Neural cell (in vitro differentiated cells): Measurements from ENCODE around the gene PPP2R2B. TPM values are rescaled to one million over a fixed set of nuclear protein-coding genes. Genes with fewer than 3 reads are reported as not detected.

Source experiments
- H2AFZ ChIP-seq: fragments of 200-600, 300-800 bp; sonication (generic), shearing (Covaris generic); 2 replicates; pipeline ENCODE4 v1.6.0; 2014; ENCODE audit warnings: low read depth, mild to moderate bottlenecking, antibody characterized with exemption, low read length, moderate library complexity
- H3F3A ChIP-seq: fragments of 200-600 bp; shearing (Covaris generic); 2 replicates; pipeline ENCODE4 v1.6.1; 2016; ENCODE audit warnings: mild to moderate bottlenecking, moderate library complexity, mixed read lengths, antibody characterized with exemption, low read length; ENCODE audit not compliant: insufficient read depth, poor library complexity, severe bottlenecking
- H3K27ac ChIP-seq: fragments of 200-600, 300-800 bp; sonication (generic), shearing (Covaris generic); 2 replicates; pipeline ENCODE4 v1.5.1; 2014; ENCODE audit warnings: mild to moderate bottlenecking, low read length, moderate library complexity
- H3K27me3 ChIP-seq: fragments of 300-800, 200-600 bp; sonication (generic), shearing (Covaris generic); 2 replicates; pipeline ENCODE4 v1.6.0; 2014; ENCODE audit warnings: mild to moderate bottlenecking, low read depth, low read length, moderate library complexity; ENCODE audit not compliant: insufficient read depth
- H3K36me3 ChIP-seq: fragments of 300-800, 200-600 bp; sonication (generic), shearing (Covaris generic); 2 replicates; pipeline ENCODE4 v1.5.1; 2014; ENCODE audit warnings: mild to moderate bottlenecking, antibody characterized with exemption, low read length, moderate library complexity; ENCODE audit not compliant: insufficient read depth
- H3K4me2 ChIP-seq: fragments of 300-800, 200-600 bp; sonication (generic), shearing (Covaris generic); 2 replicates; pipeline ENCODE4 v1.6.0; 2014; ENCODE audit warnings: mild to moderate bottlenecking, low read length
- H3K4me3 ChIP-seq: fragments of 300-800, 200-600 bp; sonication (generic), shearing (Covaris generic); 2 replicates; pipeline ENCODE4 v1.5.1; 2014; ENCODE audit warnings: mild to moderate bottlenecking, low read length, moderate library complexity
- H3K79me2 ChIP-seq: fragments of 200-600 bp; shearing (Covaris generic); replicated peaks from 2 replicates; pipeline ENCODE4 v1.6.0; 2014; ENCODE audit warnings: mild to moderate bottlenecking, low read length, moderate library complexity; ENCODE audit not compliant: insufficient read depth
- H3K9ac ChIP-seq: fragments of 300-800, 200-600 bp; sonication (generic), shearing (Covaris generic); 2 replicates; pipeline ENCODE4 v1.6.1; 2016; ENCODE audit warnings: mild to moderate bottlenecking, low read length, mixed read lengths
- H3K9me2 ChIP-seq: fragments of 200-600 bp; shearing (Covaris generic); 2 replicates; pipeline ENCODE4 v1.6.1; 2016; ENCODE audit warnings: mild to moderate bottlenecking, low read length, mixed read lengths; ENCODE audit not compliant: insufficient read depth
- H3K9me3 ChIP-seq: fragments of 200-600, 300-800 bp; sonication (generic), shearing (Covaris generic); 2 replicates; pipeline ENCODE4 v1.6.1; 2016; ENCODE audit warnings: mild to moderate bottlenecking, mixed run types, low read length, moderate library complexity, mixed read lengths
- H4K20me1 ChIP-seq: fragments of 200-600 bp; shearing (Covaris generic); 2 replicates; pipeline ENCODE4 v1.6.1; 2016; ENCODE audit warnings: mild to moderate bottlenecking, mixed run types; ENCODE audit not compliant: insufficient read depth
- EP300 ChIP-seq: fragments of 450-650 bp; conservative IDR thresholded peaks from 2 replicates; pipeline ENCODE4 v1.6.1; 2014; ENCODE audit warnings: antibody characterized with exemption, mild to moderate bottlenecking, moderate library complexity; ENCODE audit not compliant: poor library complexity, severe bottlenecking
- EZH2 ChIP-seq: fragments of 200-600, 300-800 bp; shearing (Covaris generic), sonication (generic); IDR thresholded peaks from 2 replicates; pipeline ENCODE4 v1.6.1; 2014; ENCODE audit warnings: antibody characterized with exemption, low read length, borderline replicate concordance, mild to moderate bottlenecking; ENCODE audit not compliant: insufficient read depth, poor library complexity, severe bottlenecking
- MXI1 ChIP-seq: fragments of 450-650 bp; conservative IDR thresholded peaks from 2 replicates; pipeline ENCODE4 v1.6.1; 2014; ENCODE audit warnings: antibody characterized with exemption, mild to moderate bottlenecking; ENCODE audit not compliant: poor library complexity, severe bottlenecking
- POLR2AphosphoS5 ChIP-seq: IDR thresholded peaks from 2 replicates; pipeline ENCODE4 v1.6.1; 2012
- RAD21 ChIP-seq: fragments of 450-650 bp; conservative IDR thresholded peaks from 2 replicates; pipeline ENCODE4 v1.6.1; 2014; ENCODE audit warnings: antibody characterized with exemption, mild to moderate bottlenecking, moderate library complexity
- SMC3 ChIP-seq: fragments of 450-650 bp; conservative IDR thresholded peaks from 2 replicates; pipeline ENCODE4 v1.6.1; 2014; ENCODE audit warnings: antibody characterized with exemption, mild to moderate bottlenecking, moderate library complexity; ENCODE audit not compliant: poor library complexity
- TAF1 ChIP-seq: IDR thresholded peaks from 2 replicates; pipeline ENCODE4 v1.6.1; 2012; ENCODE audit warnings: low read depth
- polyA plus RNA-seq: library from polyadenylated mRNA; depleted of rRNA; stranded (reverse); fragments of >200 nt; gene quantifications from 2 replicates; pipeline ENCODE4 v1.2.3, GENCODE V29; 2014
- TF ChIP-seq, protein P1 (sequence below): fragments of 450-650 bp; IDR thresholded peaks from 2 replicates; pipeline ENCODE4 v1.5.1; 2014; ENCODE audit warnings: antibody characterized with exemption, mild to moderate bottlenecking, moderate library complexity; ENCODE audit not compliant: poor library complexity, severe bottlenecking
- TF ChIP-seq, protein P2 (sequence below): IDR thresholded peaks from 2 replicates; pipeline ENCODE4 v1.6.1; 2012; ENCODE audit warnings: borderline replicate concordance

The PPP2R2B gene
- polyA plus RNA-seq, 1 donor from 2014 or later, result 250 TPM

DNA sequence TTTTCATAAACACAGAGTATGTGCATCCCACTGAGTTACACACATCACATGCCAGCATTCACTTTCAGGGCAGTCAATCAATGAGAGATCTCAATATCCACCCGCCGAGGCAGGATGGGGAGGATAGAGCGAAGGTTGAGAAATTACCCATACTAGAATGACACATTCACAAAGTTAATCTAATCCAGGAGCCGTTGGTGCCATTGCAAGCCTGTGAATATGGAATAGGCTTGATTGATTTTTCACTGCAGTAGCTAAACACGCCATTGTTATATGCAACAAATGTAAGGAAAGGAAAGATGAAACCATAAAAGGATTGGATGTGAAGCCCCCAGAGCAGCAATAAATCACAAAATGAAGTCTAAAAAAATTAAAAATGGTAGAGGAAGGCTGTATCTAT lies 194.7 kb downstream of the PPP2R2B start:
- Histone ChIP-seq H3K9me2 (no peaks in the 10 kb centered on the region), H2AFZ (no peak overlapping the region), H4K20me1 (no peaks in the 10 kb centered on the region), H3K9me3 (no peaks in the 10 kb centered on the region), H3K9ac (no peak overlapping the region), H3K79me2 (no peaks in the 10 kb centered on the region), H3K4me2 (no peak overlapping the region), H3K27me3 (no peaks in the 10 kb centered on the region), H3F3A (no peaks in the 10 kb centered on the region), H3K36me3 (peaks cover 16% of the 10 kb centered on the region), H3K4me3 (no peak overlapping the region), H3K27ac (peak overlapping the region; percentile 32)
- TF ChIP-seq POLR2AphosphoS5, result peak; percentile 30
- TF ChIP-seq, protein P1, sequence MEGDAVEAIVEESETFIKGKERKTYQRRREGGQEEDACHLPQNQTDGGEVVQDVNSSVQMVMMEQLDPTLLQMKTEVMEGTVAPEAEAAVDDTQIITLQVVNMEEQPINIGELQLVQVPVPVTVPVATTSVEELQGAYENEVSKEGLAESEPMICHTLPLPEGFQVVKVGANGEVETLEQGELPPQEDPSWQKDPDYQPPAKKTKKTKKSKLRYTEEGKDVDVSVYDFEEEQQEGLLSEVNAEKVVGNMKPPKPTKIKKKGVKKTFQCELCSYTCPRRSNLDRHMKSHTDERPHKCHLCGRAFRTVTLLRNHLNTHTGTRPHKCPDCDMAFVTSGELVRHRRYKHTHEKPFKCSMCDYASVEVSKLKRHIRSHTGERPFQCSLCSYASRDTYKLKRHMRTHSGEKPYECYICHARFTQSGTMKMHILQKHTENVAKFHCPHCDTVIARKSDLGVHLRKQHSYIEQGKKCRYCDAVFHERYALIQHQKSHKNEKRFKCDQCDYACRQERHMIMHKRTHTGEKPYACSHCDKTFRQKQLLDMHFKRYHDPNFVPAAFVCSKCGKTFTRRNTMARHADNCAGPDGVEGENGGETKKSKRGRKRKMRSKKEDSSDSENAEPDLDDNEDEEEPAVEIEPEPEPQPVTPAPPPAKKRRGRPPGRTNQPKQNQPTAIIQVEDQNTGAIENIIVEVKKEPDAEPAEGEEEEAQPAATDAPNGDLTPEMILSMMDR, result no peak
- no peak for TF ChIP-seq SMC3
- no peak for TF ChIP-seq EZH2
- no peak for TF ChIP-seq TAF1
- peak; percentile 45 for TF ChIP-seq EP300
- TF ChIP-seq, protein P2, sequence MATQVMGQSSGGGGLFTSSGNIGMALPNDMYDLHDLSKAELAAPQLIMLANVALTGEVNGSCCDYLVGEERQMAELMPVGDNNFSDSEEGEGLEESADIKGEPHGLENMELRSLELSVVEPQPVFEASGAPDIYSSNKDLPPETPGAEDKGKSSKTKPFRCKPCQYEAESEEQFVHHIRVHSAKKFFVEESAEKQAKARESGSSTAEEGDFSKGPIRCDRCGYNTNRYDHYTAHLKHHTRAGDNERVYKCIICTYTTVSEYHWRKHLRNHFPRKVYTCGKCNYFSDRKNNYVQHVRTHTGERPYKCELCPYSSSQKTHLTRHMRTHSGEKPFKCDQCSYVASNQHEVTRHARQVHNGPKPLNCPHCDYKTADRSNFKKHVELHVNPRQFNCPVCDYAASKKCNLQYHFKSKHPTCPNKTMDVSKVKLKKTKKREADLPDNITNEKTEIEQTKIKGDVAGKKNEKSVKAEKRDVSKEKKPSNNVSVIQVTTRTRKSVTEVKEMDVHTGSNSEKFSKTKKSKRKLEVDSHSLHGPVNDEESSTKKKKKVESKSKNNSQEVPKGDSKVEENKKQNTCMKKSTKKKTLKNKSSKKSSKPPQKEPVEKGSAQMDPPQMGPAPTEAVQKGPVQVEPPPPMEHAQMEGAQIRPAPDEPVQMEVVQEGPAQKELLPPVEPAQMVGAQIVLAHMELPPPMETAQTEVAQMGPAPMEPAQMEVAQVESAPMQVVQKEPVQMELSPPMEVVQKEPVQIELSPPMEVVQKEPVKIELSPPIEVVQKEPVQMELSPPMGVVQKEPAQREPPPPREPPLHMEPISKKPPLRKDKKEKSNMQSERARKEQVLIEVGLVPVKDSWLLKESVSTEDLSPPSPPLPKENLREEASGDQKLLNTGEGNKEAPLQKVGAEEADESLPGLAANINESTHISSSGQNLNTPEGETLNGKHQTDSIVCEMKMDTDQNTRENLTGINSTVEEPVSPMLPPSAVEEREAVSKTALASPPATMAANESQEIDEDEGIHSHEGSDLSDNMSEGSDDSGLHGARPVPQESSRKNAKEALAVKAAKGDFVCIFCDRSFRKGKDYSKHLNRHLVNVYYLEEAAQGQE, result no peak

DNA sequence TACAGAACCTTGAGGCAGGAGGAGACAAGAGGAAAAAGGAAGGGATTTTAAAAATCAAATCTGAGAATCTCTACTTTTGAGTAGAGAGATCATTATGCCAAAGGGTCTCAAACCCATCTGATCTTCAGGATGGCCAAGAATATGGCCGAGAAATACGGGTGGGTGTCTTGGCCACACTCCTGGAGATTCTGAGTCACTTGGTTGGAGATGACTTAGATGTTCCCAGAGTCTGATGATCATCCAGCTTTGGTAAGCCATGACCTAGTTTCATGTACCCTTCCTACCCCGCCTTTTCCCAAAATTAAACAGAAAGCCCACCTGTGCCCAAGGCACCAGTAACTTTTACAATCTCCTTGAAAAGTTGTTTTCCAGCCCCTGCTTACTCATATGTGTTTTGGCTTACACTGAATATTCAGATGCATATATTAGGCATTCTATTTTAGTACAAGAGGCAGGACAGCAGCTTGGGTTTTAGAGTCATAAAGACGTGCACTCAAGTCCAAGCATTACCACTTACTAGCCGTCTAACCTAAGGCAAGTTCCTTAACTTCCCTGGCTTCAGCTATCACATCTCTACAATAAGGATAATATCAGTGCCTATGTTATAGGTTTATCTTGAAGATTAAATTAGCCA lies 195.5 kb downstream of the PPP2R2B start:
- Histone ChIP-seq H3F3A (no peaks in the 10 kb centered on the region), H3K9ac (no peak overlapping the region), H4K20me1 (no peaks in the 10 kb centered on the region), H2AFZ (no peak overlapping the region), H3K27me3 (no peaks in the 10 kb centered on the region), H3K4me3 (no peak overlapping the region), H3K9me3 (no peaks in the 10 kb centered on the region), H3K36me3 (peaks cover 10% of the 10 kb centered on the region), H3K27ac (no peak overlapping the region), H3K4me2 (no peak overlapping the region), H3K79me2 (no peaks in the 10 kb centered on the region), H3K9me2 (no peaks in the 10 kb centered on the region)
- no peak for TF ChIP-seq EP300
- TF ChIP-seq MXI1, result no peak
- TF ChIP-seq TAF1, result no peak
- no peak for TF ChIP-seq EZH2
- TF ChIP-seq SMC3, result no peak
- TF ChIP-seq, protein P1, result no peak
- TF ChIP-seq, protein P2, result no peak
- no peak for TF ChIP-seq POLR2AphosphoS5
- no peak for TF ChIP-seq RAD21
